Neural cell (in vitro differentiated cells): ENCODE results near the gene RPL29. TPM values are rescaled to one million over a fixed set of nuclear protein-coding genes. Genes with fewer than 3 reads are reported as not detected.

Source experiments
- H2AFZ ChIP-seq: fragments of 200-600, 300-800 bp; sonication (generic), shearing (Covaris generic); 2 replicates; pipeline ENCODE4 v1.6.0; 2014; ENCODE audit warnings: low read depth, mild to moderate bottlenecking, antibody characterized with exemption, low read length, moderate library complexity
- H3F3A ChIP-seq: fragments of 200-600 bp; shearing (Covaris generic); 2 replicates; pipeline ENCODE4 v1.6.1; 2016; ENCODE audit warnings: mild to moderate bottlenecking, moderate library complexity, mixed read lengths, antibody characterized with exemption, low read length; ENCODE audit not compliant: insufficient read depth, poor library complexity, severe bottlenecking
- H3K27ac ChIP-seq: fragments of 200-600, 300-800 bp; sonication (generic), shearing (Covaris generic); 2 replicates; pipeline ENCODE4 v1.5.1; 2014; ENCODE audit warnings: mild to moderate bottlenecking, low read length, moderate library complexity
- H3K27me3 ChIP-seq: fragments of 300-800, 200-600 bp; sonication (generic), shearing (Covaris generic); 2 replicates; pipeline ENCODE4 v1.6.0; 2014; ENCODE audit warnings: mild to moderate bottlenecking, low read depth, low read length, moderate library complexity; ENCODE audit not compliant: insufficient read depth
- H3K36me3 ChIP-seq: fragments of 300-800, 200-600 bp; sonication (generic), shearing (Covaris generic); 2 replicates; pipeline ENCODE4 v1.5.1; 2014; ENCODE audit warnings: mild to moderate bottlenecking, antibody characterized with exemption, low read length, moderate library complexity; ENCODE audit not compliant: insufficient read depth
- H3K4me2 ChIP-seq: fragments of 300-800, 200-600 bp; sonication (generic), shearing (Covaris generic); 2 replicates; pipeline ENCODE4 v1.6.0; 2014; ENCODE audit warnings: mild to moderate bottlenecking, low read length
- H3K4me3 ChIP-seq: fragments of 300-800, 200-600 bp; sonication (generic), shearing (Covaris generic); 2 replicates; pipeline ENCODE4 v1.5.1; 2014; ENCODE audit warnings: mild to moderate bottlenecking, low read length, moderate library complexity
- H3K79me2 ChIP-seq: fragments of 200-600 bp; shearing (Covaris generic); replicated peaks from 2 replicates; pipeline ENCODE4 v1.6.0; 2014; ENCODE audit warnings: mild to moderate bottlenecking, low read length, moderate library complexity; ENCODE audit not compliant: insufficient read depth
- H3K9ac ChIP-seq: fragments of 300-800, 200-600 bp; sonication (generic), shearing (Covaris generic); 2 replicates; pipeline ENCODE4 v1.6.1; 2016; ENCODE audit warnings: mild to moderate bottlenecking, low read length, mixed read lengths
- H3K9me2 ChIP-seq: fragments of 200-600 bp; shearing (Covaris generic); 2 replicates; pipeline ENCODE4 v1.6.1; 2016; ENCODE audit warnings: mild to moderate bottlenecking, low read length, mixed read lengths; ENCODE audit not compliant: insufficient read depth
- H3K9me3 ChIP-seq: fragments of 200-600, 300-800 bp; sonication (generic), shearing (Covaris generic); 2 replicates; pipeline ENCODE4 v1.6.1; 2016; ENCODE audit warnings: mild to moderate bottlenecking, mixed run types, low read length, moderate library complexity, mixed read lengths
- H4K20me1 ChIP-seq: fragments of 200-600 bp; shearing (Covaris generic); 2 replicates; pipeline ENCODE4 v1.6.1; 2016; ENCODE audit warnings: mild to moderate bottlenecking, mixed run types; ENCODE audit not compliant: insufficient read depth
- CTCF ChIP-seq: fragments of 450-650 bp; IDR thresholded peaks from 2 replicates; pipeline ENCODE4 v1.5.1; 2014; ENCODE audit warnings: antibody characterized with exemption, mild to moderate bottlenecking, moderate library complexity; ENCODE audit not compliant: poor library complexity, severe bottlenecking
- EP300 ChIP-seq: fragments of 450-650 bp; conservative IDR thresholded peaks from 2 replicates; pipeline ENCODE4 v1.6.1; 2014; ENCODE audit warnings: antibody characterized with exemption, mild to moderate bottlenecking, moderate library complexity; ENCODE audit not compliant: poor library complexity, severe bottlenecking
- EZH2 ChIP-seq: fragments of 200-600, 300-800 bp; shearing (Covaris generic), sonication (generic); IDR thresholded peaks from 2 replicates; pipeline ENCODE4 v1.6.1; 2014; ENCODE audit warnings: antibody characterized with exemption, low read length, borderline replicate concordance, mild to moderate bottlenecking; ENCODE audit not compliant: insufficient read depth, poor library complexity, severe bottlenecking
- MXI1 ChIP-seq: fragments of 450-650 bp; conservative IDR thresholded peaks from 2 replicates; pipeline ENCODE4 v1.6.1; 2014; ENCODE audit warnings: antibody characterized with exemption, mild to moderate bottlenecking; ENCODE audit not compliant: poor library complexity, severe bottlenecking
- POLR2AphosphoS5 ChIP-seq: IDR thresholded peaks from 2 replicates; pipeline ENCODE4 v1.6.1; 2012
- RAD21 ChIP-seq: fragments of 450-650 bp; conservative IDR thresholded peaks from 2 replicates; pipeline ENCODE4 v1.6.1; 2014; ENCODE audit warnings: antibody characterized with exemption, mild to moderate bottlenecking, moderate library complexity
- REST ChIP-seq: IDR thresholded peaks from 2 replicates; pipeline ENCODE4 v1.6.1; 2012; ENCODE audit warnings: borderline replicate concordance
- SMC3 ChIP-seq: fragments of 450-650 bp; conservative IDR thresholded peaks from 2 replicates; pipeline ENCODE4 v1.6.1; 2014; ENCODE audit warnings: antibody characterized with exemption, mild to moderate bottlenecking, moderate library complexity; ENCODE audit not compliant: poor library complexity
- TAF1 ChIP-seq: IDR thresholded peaks from 2 replicates; pipeline ENCODE4 v1.6.1; 2012; ENCODE audit warnings: low read depth
- polyA plus RNA-seq: library from polyadenylated mRNA; depleted of rRNA; stranded (reverse); fragments of >200 nt; gene quantifications from 2 replicates; pipeline ENCODE4 v1.2.3, GENCODE V29; 2014

Gene RPL29
- polyA plus RNA-seq, 1 donor from 2014 or later = 846 TPM

GRCh38 chr3:52020796-52021195 is 25.1 kb upstream of the RPL29 start:
- Histone ChIP-seq H3K27me3 (no peaks in the 10 kb centered on the region), H3K79me2 (no peaks in the 10 kb centered on the region), H3F3A (no peaks in the 10 kb centered on the region), H4K20me1 (no peaks in the 10 kb centered on the region), H3K4me2 (no peak overlapping the region), H3K4me3 (no peak overlapping the region), H2AFZ (no peak overlapping the region), H3K9me2 (no peaks in the 10 kb centered on the region), H3K27ac (no peak overlapping the region), H3K36me3 (no peaks in the 10 kb centered on the region), H3K9me3 (no peaks in the 10 kb centered on the region), H3K9ac (no peak overlapping the region)
- no peak for TF ChIP-seq CTCF
- TF ChIP-seq SMC3 = no peak
- no peak for TF ChIP-seq REST
- TF ChIP-seq TAF1 = no peak
- no peak for TF ChIP-seq POLR2AphosphoS5
- TF ChIP-seq RAD21 = no peak
- TF ChIP-seq EZH2 = no peak
- TF ChIP-seq EP300 = no peak
- TF ChIP-seq MXI1 = no peak

GRCh38 chr3:52019352-52020080 is 23.8 kb upstream of the RPL29 start:
- Histone ChIP-seq H3K4me3 (no peak overlapping the region), H3K79me2 (no peaks in the 10 kb centered on the region), H3K9me2 (no peaks in the 10 kb centered on the region), H3K9me3 (no peaks in the 10 kb centered on the region), H3K4me2 (no peak overlapping the region), H3F3A (no peaks in the 10 kb centered on the region), H3K27me3 (no peaks in the 10 kb centered on the region), H3K9ac (no peak overlapping the region), H2AFZ (no peak overlapping the region), H3K27ac (no peak overlapping the region), H4K20me1 (no peaks in the 10 kb centered on the region), H3K36me3 (no peaks in the 10 kb centered on the region)
- TF ChIP-seq RAD21 (no peak), POLR2AphosphoS5 (no peak), EZH2 (no peak), EP300 (no peak), MXI1 (no peak), REST (no peak), CTCF (no peak), TAF1 (no peak), SMC3 (no peak)
